Measurements from ENCODE around the gene TNFRSF1A. TPM values are rescaled to one million over a fixed set of nuclear protein-coding genes. Genes with fewer than 3 reads are reported as not detected.

Gene TNFRSF1A
- total and polyA plus RNA-seq, 2 of the 13 experiments (the other 11 are each of a cell fraction or from before 2014, with no cell fraction given), result 41.5 to 61.2 TPM

- no peak for TF ChIP-seq ZNF318 (CRISPR knock-in tag; IDR thresholded peaks at IDR 0.05)
- 0 out of 2 replicates have a peak, but pooled peaks have one; percentile 72 for TF ChIP-seq RNF219 (CRISPR knock-in tag; IDR thresholded peaks at IDR 0.05)
- peak; percentile 62 for TF ChIP-seq PATZ1 (CRISPR knock-in tag; IDR thresholded peaks at IDR 0.05)
- TF ChIP-seq RNF2 (conservative IDR thresholded peaks at IDR 0.05; ENCODE audit: low read depth), result no peak
- no peak for TF ChIP-seq AKNA (CRISPR knock-in tag; IDR thresholded peaks at IDR 0.05; ENCODE audit: borderline replicate concordance)
- no peak for TF ChIP-seq SP2 (CRISPR knock-in tag; IDR thresholded peaks at IDR 0.05)
- no peak for TF ChIP-seq ZNF879 (CRISPR knock-in tag; IDR thresholded peaks at IDR 0.05)
- no peak for TF ChIP-seq E2F1 (CRISPR knock-in tag; IDR thresholded peaks at IDR 0.05)
Observed at GRCh38 chr12:6336079-6336888, 5.6 kb downstream of the TNFRSF1A start (continued).
